NCI-H82 treated with DMSO at 0.1 percent for 48 hours (cell line): Measurements from ENCODE around the gene PRELID1.
"Not testable (repeated sequence)": the region's sequence is repeated elsewhere in the genome, so short reads cannot be mapped to it uniquely, and the experiment has no call there.

Source experiments
- DNase-seq: peaks from one replicate; lab custom pipeline; 2025; ENCODE audit not compliant: unreplicated experiment; lab: John Stamatoyannopoulos, UW

PRELID1 gene

GRCh38 chr5:177334781-177335700, 31.4 kb downstream of the PRELID1 start:
- no peak for DNase-seq

DNA sequence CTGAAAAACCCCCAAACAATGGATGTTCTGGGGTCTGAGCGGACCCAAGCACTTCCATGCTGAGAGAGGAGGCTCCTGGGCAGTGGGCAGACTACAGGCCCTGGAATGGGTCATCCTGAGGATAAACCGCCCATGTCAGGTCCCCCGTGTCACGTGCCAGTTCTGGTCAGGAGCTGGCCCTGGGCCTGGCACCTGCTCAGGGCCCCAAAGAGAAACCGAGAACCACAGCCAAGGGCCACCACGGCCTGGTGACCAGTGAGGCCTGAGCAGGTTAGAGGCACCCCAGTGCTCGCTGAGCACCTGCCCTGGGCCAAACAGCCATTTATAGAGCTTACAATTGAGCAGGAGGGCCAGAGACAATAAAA, 32.1 kb downstream of the PRELID1 start:
- DNase-seq = no peak

- DNase-seq = no peak
These were observed 32.5 kb downstream of the PRELID1 start for GRCh38 chr5:177336112-177336511.

- no peak for DNase-seq
These were observed 33.2 kb downstream of the PRELID1 start for GRCh38 chr5:177336603-177337494.

DNA sequence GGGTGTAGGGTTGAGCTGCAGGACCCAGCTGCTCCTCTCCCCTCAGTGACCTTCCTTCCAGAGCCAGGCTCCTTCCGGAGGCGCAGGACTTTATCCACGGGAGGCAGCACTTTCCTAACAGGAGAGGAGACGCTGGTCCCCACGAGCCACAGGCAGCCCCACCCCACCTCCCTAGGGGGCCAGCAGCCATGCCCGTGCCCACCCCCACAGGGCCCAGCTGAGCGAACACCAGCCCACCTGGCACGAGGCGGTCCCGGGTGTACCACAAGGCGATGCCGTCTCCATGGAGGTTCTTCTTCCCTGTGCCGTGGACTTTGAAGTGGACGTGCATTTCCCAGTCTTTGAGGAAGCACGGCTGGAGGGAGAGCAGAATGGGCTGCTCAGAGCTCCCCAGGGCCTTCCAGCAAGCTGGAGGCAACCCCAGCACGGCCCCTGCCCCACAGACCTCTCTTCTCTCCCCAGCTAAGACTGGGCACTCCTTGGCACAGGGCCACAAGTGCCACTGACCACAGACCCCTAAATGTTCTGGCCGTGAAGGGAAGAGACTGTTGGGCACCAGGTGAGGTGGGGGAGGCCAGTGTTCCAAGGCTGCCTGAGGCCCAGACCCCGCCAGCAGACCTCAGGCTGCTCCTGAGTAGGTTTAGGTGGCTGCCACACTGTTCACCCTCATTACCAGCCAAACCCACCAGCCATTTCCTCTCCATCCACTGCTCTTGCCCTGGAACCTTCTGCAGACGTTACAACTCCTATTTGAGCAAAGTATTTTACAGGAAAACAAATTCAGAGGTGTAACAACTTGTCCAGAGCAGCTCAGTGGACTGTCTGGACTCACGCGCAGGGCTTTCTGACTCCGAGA, 34.9 kb downstream of the PRELID1 start:
- DNase-seq = no peak

GRCh38 chr5:177339107-177339638, 35.6 kb downstream of the PRELID1 start:
- DNase-seq = no peak

GRCh38 chr5:177343000-177343399, 39.4 kb downstream of the PRELID1 start:
- DNase-seq = not testable (repeated sequence)

GRCh38 chr5:177343777-177344176, 40.2 kb downstream of the PRELID1 start:
- DNase-seq = no peak

GRCh38 chr5:177344891-177345290, 41.3 kb downstream of the PRELID1 start:
- no peak for DNase-seq

DNA sequence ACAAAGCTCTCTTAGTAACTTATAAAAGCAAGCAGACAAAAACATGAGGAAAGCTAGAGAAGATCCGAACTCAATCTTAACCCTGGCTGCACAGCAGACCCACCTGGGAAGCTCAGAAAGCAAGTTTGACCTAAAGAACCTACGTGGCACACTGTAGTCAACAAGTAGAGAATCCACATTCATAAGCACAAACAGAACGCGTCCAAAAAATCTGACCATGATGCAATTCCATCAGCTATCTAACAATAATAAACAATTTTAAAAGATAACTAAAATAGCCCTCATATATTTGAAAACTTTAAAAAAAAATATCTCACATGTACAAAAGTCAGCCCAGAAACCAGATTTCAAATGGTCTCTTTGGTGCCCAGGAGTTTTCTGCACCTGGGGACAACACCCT, 43.2 kb downstream of the PRELID1 start:
- no peak for DNase-seq

DNA sequence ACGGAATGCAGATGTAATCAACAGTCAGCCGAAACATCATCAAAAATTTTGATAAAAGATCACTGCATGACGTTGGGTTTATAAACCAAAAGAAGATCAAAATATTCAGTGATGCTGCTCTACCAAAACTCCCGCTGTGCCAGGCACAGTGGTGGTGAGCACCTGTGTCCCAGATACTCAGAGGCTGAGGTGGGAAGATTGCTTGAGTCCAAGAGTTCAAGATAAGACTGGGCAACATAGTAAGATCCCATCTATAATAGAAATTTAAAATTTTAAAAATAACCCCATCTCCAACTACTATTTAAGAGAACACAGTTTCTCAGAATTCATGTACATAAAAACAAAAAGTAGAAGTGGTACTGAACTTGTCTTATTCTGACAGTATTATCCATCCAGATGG, 44.1 kb downstream of the PRELID1 start:
- DNase-seq = no peak

- no peak for DNase-seq
These were observed 45.7 kb downstream of the PRELID1 start for GRCh38 chr5:177349362-177349647.

DNA sequence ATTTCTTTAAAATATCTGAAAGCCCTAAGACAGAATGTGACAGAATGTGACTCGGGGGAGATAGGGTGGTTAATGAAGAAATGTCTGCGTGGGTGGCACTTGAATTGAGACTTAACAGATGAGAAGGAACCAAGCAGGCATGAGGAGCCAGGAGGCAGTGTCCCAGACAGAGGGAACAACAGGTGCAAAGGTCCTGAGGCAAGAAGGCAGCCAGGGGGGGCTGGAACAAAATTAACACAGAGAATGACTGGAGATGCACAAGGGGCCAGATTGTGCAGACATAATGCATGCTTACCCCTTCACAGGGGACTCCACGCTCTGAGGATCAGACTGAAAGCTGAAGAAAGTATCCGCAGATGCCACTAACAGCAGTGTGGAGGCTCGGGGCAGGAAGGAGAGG, 46.2 kb downstream of the PRELID1 start:
- DNase-seq = no peak

GRCh38 chr5:177350776-177351391, 47.3 kb downstream of the PRELID1 start:
- no peak for DNase-seq

GRCh38 chr5:177351392-177352329, 48.1 kb downstream of the PRELID1 start, which contains the start of gene LMAN2:
Gene LMAN2 (minus strand): TSS chr5:177351668. CDS start chr5:177351647, 21 bp downstream.
- DNase-seq = peak; percentile 74

DNA sequence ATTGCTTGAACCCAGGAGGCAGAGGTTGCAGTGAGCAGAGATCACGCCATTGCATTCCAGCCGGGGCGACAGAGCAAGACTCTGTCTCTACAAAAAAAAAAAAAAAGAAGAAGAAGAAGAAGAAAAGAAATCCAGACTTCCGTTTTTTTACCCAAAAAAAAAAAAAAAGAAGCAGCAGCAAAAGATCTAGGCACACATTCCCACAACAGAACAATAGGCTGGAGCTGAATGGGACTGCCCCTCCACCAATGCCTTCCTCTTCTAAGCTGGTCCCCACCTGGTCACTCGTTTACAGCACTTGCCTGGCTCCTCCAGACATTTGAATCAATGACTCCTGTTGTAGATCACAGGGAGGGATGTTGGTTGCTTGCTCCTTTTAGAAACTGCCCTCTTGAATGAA, 49.5 kb downstream of the PRELID1 start:
- no peak for DNase-seq

- DNase-seq = no peak
These were observed 50.7 kb downstream of the PRELID1 start for GRCh38 chr5:177354256-177354655.

- no peak for DNase-seq
These were observed 51.1 kb downstream of the PRELID1 start for GRCh38 chr5:177354711-177355110.

- DNase-seq = no peak
These were observed 51.7 kb downstream of the PRELID1 start for GRCh38 chr5:177355162-177355867.
